GM18511 (cell line): ENCODE results near the gene TTC16.
"Not testable (repeated sequence)": the region's sequence is repeated elsewhere in the genome, so short reads cannot be mapped to it uniquely, and the experiment has no call there.

Source experiments
- ATAC-seq: cut with Tn5 transposase; IDR thresholded peaks from one replicate; pipeline ENCODE4 v1.9.1; 2021; ENCODE audit warnings: mild to moderate bottlenecking, moderate library complexity; ENCODE audit not compliant: unreplicated experiment

TTC16 gene

GRCh38 chr9:127738666-127739065 is 22.8 kb downstream of the TTC16 start:
- ATAC-seq: no peak

DNA sequence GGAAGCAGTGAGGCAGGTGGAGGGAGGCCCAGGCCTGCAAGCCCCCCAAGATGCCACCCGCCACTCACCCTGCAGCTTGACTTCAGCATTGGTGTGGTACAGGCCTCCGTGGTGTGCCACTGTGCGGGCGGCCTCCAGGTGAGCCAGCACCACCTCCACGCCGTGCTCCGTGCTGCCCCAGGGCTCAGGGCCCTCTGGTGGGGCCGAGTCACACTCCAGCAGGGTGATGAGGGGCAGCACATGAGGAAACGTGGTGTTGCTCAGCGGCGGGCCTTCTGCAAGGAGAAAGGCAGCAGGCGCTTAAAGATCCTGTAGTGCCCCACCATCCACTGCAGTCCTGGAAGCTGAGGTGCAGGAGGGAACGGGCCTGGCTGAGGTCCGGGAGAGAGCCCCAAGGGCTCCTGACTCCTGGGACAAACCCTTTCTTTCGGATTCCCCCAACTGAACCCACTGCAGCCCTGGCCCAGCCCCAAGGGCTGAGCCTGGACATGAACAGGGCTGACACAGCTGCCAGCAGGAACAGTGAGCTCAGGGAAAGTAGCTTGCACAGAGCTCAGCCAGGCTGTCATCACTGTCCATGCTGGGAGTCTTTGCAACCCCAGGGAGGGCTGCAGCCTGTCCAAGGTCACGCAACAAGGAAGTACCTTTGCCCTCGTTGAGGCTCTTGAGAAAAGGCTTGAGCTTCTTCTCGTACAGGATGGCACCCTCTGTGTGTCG is 23.9 kb downstream of the TTC16 start:
- ATAC-seq: no peak

GRCh38 chr9:127741831-127742434 is 26.1 kb downstream of the TTC16 start:
- no peak for ATAC-seq

- no peak for ATAC-seq
Observed at GRCh38 chr9:127742435-127743088, 26.7 kb downstream of the TTC16 start.

GRCh38 chr9:127744398-127745110 is 28.7 kb downstream of the TTC16 start:
- ATAC-seq: no peak

DNA sequence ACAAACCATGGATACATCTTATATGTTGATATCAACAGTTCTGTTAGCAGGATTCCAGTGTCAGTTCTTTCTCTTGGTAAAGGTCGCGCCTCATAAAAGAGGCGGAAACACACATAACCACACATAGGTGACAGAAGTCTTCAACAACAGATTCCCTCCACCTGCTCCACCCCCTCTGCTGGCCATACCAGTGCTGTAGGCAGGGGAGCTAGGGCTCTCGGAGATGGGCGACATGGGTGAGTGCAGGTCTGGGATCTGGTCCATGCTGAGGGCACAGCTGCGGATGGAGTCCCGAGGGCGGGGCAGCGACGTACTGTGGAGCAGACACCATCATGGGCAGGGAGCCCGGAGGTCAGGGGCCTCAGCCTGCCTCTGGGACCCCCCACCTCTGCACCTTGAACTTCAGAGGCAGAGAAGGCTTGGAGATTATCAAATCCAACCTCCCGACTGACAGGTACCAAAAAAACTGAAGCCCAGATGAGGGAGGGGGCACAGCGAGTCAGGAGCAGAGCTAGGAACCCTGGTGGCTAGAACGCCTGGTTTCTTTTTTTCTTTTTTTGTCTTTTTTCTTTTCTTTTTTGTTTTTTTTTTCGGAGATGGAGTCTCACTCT is 31.2 kb downstream of the TTC16 start:
- ATAC-seq: no peak

GRCh38 chr9:127749090-127749787 is 33.4 kb downstream of the TTC16 start:
- ATAC-seq: no peak

- ATAC-seq: no peak
Observed at GRCh38 chr9:127751269-127752054, 35.6 kb downstream of the TTC16 start.

GRCh38 chr9:127753148-127753547 is 37.3 kb downstream of the TTC16 start:
- no peak for ATAC-seq

DNA sequence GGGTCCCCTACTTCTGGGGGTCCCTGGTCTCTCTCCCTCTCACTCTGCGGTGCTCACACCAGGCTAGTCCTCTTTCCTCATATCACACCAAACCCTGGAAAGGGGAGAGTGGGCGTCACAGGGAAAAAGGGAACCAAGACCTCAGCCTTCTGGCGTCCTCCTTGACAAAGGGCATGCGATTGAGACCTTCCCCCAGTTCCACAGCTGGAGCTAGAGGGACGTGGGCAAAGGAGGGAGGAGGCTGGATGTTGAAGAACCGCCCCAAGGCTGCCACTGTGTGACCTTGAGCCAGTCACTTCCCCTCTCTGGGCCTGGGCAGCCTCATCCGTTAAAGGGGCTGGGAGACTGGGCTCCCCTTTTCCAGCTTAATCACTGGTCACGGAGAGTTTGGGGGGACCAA is 37.7 kb downstream of the TTC16 start:
- ATAC-seq: no peak

GRCh38 chr9:127754099-127755060 is 38.5 kb downstream of the TTC16 start:
- no peak for ATAC-seq

- ATAC-seq: no peak
Observed at GRCh38 chr9:127755061-127756060, 39.5 kb downstream of the TTC16 start.

GRCh38 chr9:127756233-127756632 is 40.4 kb downstream of the TTC16 start:
- no peak for ATAC-seq

- ATAC-seq: not testable (repeated sequence)
Observed at GRCh38 chr9:127756776-127757175, 40.9 kb downstream of the TTC16 start.

DNA sequence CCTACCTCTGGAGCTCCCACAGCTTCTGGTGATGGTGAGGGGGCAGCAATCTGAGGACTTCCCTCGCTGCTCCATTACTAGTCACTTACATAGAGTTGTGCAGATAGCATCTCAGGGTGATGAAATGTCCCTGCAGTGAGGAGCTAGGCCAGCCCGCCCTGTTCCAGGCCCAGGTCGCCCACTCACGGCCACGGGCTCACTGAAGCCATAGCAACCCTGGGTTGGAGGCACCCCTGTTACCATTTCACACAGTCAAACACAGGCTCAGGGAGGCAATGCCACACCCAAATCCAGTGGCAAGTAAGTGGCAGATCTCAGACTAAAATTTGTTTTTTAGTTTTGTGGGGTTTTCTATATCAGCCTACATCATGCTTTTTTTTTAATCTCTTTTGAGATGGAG is 43.0 kb downstream of the TTC16 start:
- no peak for ATAC-seq

DNA sequence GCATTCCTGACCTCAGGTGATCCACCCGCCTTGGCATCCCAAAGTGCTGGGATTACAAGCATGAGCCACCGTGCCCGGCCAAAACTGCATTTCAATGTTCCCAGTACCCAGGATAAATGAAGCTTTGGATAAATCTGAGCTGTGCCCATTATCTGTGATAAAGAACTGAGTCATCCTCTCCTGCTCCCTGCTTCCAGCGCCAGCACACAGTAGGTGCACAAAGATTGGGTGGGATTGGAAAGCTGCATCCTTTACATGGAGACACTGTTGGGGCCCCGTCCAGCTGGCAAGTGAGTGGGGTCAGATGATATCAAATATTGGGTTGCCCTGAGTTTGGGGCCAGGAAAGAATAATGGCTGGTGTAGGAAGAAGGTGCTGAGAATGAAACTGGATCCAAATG is 45.2 kb downstream of the TTC16 start:
- ATAC-seq: no peak

GRCh38 chr9:127761491-127761956 is 45.6 kb downstream of the TTC16 start:
- no peak for ATAC-seq
